HG03520 (cell line): ENCODE measurements around the gene EMSY.
"Not testable (repeated sequence)": the region's sequence is repeated elsewhere in the genome, so short reads cannot be mapped to it uniquely, and the experiment has no call there.

Source experiments
- ATAC-seq: cut with Tn5 transposase; IDR thresholded peaks from one replicate; pipeline ENCODE4 v1.9.1; 2021; ENCODE audit warnings: mild to moderate bottlenecking, moderate library complexity; ENCODE audit not compliant: unreplicated experiment

Gene EMSY

GRCh38 chr11:76595091-76595490 lies 150.3 kb downstream of the EMSY start:
- ATAC-seq = not testable (repeated sequence)

GRCh38 chr11:76596652-76597051 lies 151.8 kb downstream of the EMSY start:
- ATAC-seq = no peak

- ATAC-seq = no peak
Measured at GRCh38 chr11:76597533-76598425, 153.0 kb downstream of the EMSY start.

GRCh38 chr11:76598426-76598839 lies 153.6 kb downstream of the EMSY start:
- ATAC-seq = no peak

GRCh38 chr11:76599041-76600013 lies 154.5 kb downstream of the EMSY start:
- ATAC-seq = no peak

- no peak for ATAC-seq
Measured at GRCh38 chr11:76600124-76600655, 155.4 kb downstream of the EMSY start.

GRCh38 chr11:76601272-76601671 lies 156.5 kb downstream of the EMSY start:
- ATAC-seq = no peak

GRCh38 chr11:76601724-76602123 lies 156.9 kb downstream of the EMSY start:
- ATAC-seq = no peak

- ATAC-seq = no peak
Measured at GRCh38 chr11:76602431-76602861, 157.6 kb downstream of the EMSY start.
